Activated CD4-positive, alpha-beta T cell treated with anti-CD3 and anti-CD28 coated beads for 48 hours (primary cell): ENCODE measurements around the gene OR1I1.

Source experiments
- DNase-seq: peaks from one replicate; pipeline ENCODE4 v3.0.0-alpha.2; 2020

The OR1I1 gene

GRCh38 chr19:15120135-15121026 is 38.4 kb downstream of the OR1I1 start:
- no peak for DNase-seq

GRCh38 chr19:15122331-15123030 is 40.5 kb downstream of the OR1I1 start:
- no peak for DNase-seq

- DNase-seq: no peak
Observed at GRCh38 chr19:15123031-15123890, 41.2 kb downstream of the OR1I1 start.

- DNase-seq: no peak
Observed at GRCh38 chr19:15123900-15124299, 41.9 kb downstream of the OR1I1 start.

- DNase-seq: no peak
Observed at GRCh38 chr19:15124572-15125231, 42.7 kb downstream of the OR1I1 start.

GRCh38 chr19:15125232-15126067 is 43.4 kb downstream of the OR1I1 start:
- DNase-seq: peak; percentile 99

- DNase-seq: no peak
Observed at GRCh38 chr19:15126131-15126910, 44.3 kb downstream of the OR1I1 start.

- DNase-seq: no peak
Observed at GRCh38 chr19:15128162-15128770, 46.3 kb downstream of the OR1I1 start.

- peak; percentile 65 for DNase-seq
Observed at GRCh38 chr19:15129856-15130585, 48.0 kb downstream of the OR1I1 start.

GRCh38 chr19:15136234-15136954 is 54.4 kb downstream of the OR1I1 start:
- DNase-seq: no peak

GRCh38 chr19:15137777-15138176 is 55.8 kb downstream of the OR1I1 start:
- no peak for DNase-seq

GRCh38 chr19:15138427-15138826 is 56.4 kb downstream of the OR1I1 start:
- DNase-seq: no peak

- DNase-seq: no peak
Observed at GRCh38 chr19:15141143-15141542, 59.1 kb downstream of the OR1I1 start.

- no peak for DNase-seq
Observed at GRCh38 chr19:15142313-15142712, 60.3 kb downstream of the OR1I1 start.
